ENCODE data around the gene DCST2.

DNA sequence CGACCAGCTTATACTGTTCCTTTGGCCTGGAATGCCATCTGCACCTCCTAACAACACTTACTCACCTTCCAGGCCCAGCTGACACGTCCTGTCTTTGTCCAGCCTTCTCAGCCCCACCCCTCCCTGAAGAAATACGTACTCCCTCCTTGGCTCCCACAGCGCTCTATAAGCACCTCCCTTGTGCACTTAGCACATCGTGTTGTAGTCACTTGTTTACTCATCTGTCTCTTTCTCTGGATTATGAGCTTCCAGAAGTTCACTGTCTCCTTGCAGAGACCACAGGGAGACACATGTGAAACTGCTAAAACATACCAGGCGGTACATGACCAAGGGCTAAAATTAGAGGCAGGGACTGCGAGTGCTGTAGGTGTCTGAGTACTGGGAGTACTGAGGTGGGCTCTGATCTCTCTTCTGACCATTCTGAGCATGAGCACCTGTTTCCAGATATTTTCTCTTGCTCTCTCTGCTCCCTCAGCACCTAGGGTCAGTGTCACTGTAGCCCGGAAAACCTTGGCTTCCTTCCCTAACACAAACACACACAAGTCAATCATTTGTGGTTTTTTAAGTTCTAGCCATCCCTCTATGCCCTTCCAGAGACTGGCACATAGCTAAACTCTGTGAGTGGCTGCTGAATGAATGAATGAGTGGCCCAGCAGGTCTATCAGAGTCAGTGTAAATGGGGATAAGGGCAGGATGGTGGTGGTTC is 5.2 kb upstream of the DCST2 start:
- TF ChIP-seq POLR2A (IDR thresholded peaks at IDR 0.05): no peak
- TF ChIP-seq, protein P1, sequence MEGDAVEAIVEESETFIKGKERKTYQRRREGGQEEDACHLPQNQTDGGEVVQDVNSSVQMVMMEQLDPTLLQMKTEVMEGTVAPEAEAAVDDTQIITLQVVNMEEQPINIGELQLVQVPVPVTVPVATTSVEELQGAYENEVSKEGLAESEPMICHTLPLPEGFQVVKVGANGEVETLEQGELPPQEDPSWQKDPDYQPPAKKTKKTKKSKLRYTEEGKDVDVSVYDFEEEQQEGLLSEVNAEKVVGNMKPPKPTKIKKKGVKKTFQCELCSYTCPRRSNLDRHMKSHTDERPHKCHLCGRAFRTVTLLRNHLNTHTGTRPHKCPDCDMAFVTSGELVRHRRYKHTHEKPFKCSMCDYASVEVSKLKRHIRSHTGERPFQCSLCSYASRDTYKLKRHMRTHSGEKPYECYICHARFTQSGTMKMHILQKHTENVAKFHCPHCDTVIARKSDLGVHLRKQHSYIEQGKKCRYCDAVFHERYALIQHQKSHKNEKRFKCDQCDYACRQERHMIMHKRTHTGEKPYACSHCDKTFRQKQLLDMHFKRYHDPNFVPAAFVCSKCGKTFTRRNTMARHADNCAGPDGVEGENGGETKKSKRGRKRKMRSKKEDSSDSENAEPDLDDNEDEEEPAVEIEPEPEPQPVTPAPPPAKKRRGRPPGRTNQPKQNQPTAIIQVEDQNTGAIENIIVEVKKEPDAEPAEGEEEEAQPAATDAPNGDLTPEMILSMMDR (IDR thresholded peaks at IDR 0.05): no peak
